Suprapubic skin (tissue), 4 donors: ENCODE data around the gene KLC4. TPM values are rescaled to one million over a fixed set of nuclear protein-coding genes. Genes with fewer than 3 reads are reported as not detected.

Experiments
- DNase-seq, 2 donors: peaks; one replicate each; pipeline ENCODE4 v3.0.0-alpha.2; 2019; ENCODE audit warnings: low spot score in 2 of 2
- H3K27ac ChIP-seq: fragments of 200-600 bp; sonication (generic); one replicate; pipeline ENCODE4 v1.5.1; 2019
- H3K27me3 ChIP-seq: fragments of 200-600 bp; sonication (generic); one replicate; pipeline ENCODE4 v1.5.1; 2019
- H3K36me3 ChIP-seq: fragments of 200-600 bp; sonication (generic); one replicate; pipeline ENCODE4 v1.5.1; 2019
- H3K4me1 ChIP-seq: fragments of 200-600 bp; sonication (generic); one replicate; pipeline ENCODE4 v1.5.1; 2019
- H3K4me3 ChIP-seq: fragments of 200-600 bp; sonication (generic); one replicate; pipeline ENCODE4 v1.5.1; 2019; ENCODE audit warnings: mild to moderate bottlenecking
- H3K9me3 ChIP-seq: fragments of 200-600 bp; sonication (generic); one replicate; pipeline ENCODE4 v1.5.1; 2019
- EP300 ChIP-seq: sonication (generic); formaldehyde crosslinking; IDR thresholded peaks from one replicate; pipeline ENCODE4 v1.6.1; 2017; ENCODE audit warnings: antibody characterized with exemption
- POLR2A ChIP-seq, 2 donors: fragments of 450-650 bp; IDR thresholded peaks; one replicate each; pipeline ENCODE4 v1.6.1; 2017; ENCODE audit warnings: antibody characterized with exemption in 2 of 2, mild to moderate bottlenecking in 2 of 2, moderate library complexity in 2 of 2
- POLR2AphosphoS5 ChIP-seq, 3 donors: sonication (generic); formaldehyde crosslinking; IDR thresholded peaks; one replicate each; pipeline ENCODE4 v1.6.1; 2017; ENCODE audit warnings: antibody characterized with exemption in 3 of 3
- WGBS: methylation state at CpG from one replicate; pipeline ENCODE4 v1.1.5; 2018; 5-methylcytosine and 5-hydroxymethylcytosine counted together
- total RNA-seq, 4 donors: library from RNA; depleted of rRNA; stranded (reverse); fragments of >200 nt; gene quantifications; one replicate each; pipeline ENCODE4 v1.1.0, GENCODE V29; 2016
- TF ChIP-seq, protein P1 (sequence below), 2 donors: fragments of 200-600 bp in 1 of 2; fragments of 450-650 bp in 1 of 2; sonication (generic) in 1 of 2; IDR thresholded peaks; one replicate each; pipeline ENCODE4 v1.5.1; 2016 to 2019; ENCODE audit warnings: antibody characterized with exemption in 2 of 2, mild to moderate bottlenecking in 1 of 2, moderate library complexity in 1 of 2

The KLC4 gene
- total RNA-seq, 4 donors from 2014 or later = 15.0 to 45.9 (median 24.4) TPM

DNA sequence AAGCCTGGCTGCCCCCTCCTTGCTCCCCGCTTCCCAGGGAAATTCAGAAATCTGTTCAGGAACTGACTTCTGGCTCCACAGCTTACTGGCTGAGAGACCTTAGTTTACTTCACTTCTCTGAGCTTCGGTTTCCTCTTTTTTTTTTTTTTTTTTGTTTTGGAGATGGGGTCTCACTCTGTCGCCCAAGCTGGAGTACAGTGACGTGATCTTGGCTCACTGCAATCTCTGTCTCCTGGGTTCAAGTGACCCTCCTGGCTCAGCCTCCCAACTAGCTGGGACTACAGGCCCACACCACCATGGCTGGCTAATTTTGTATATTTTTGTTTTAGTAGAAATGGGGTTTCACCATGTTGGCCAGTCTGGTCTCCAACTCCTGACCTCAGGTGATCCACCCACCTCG, 31.6 kb downstream of the KLC4 start:
- WGBS = 68% methylated on average over 5 of the region's 5 CpGs
- peaks cover 72% of the 10 kb centered on the region for H3K4me1 ChIP-seq

DNA sequence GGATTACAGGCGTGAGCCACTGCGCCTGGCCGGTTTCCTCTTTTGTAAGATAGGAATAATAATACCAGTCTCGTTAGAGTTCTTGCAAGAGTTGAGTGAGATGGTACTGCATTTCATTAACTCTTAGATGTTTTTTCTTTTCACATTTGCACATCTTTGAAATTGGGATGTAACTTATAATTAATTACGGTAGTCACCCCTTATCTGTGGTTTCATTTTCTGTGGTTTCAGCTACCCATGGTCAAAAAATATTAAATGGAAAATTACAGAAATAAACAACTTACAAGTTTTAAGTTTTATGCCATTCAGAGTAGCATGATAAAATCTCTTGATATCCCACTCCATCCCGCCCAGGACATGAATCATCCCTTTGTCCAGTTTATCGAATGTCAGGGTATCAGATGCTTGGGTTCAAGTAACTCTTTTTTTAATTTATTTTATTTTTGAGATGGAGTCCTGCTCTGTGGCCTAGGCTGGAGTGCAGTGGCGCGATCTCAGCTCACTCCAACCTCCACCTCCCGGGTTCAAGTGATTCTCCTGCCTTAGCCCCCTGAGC, 32.1 kb downstream of the KLC4 start:
- H3K4me1 ChIP-seq = peaks cover 77% of the 10 kb centered on the region

More for the DNA sequence above, 31.6 kb downstream of the KLC4 start:
- no peak overlapping the region for H3K4me3 ChIP-seq
- no peaks in the 10 kb centered on the region for H3K36me3 ChIP-seq
- DNase-seq = no peak
- H3K27me3 ChIP-seq = no peaks in the 10 kb centered on the region
- no peaks in the 10 kb centered on the region for H3K9me3 ChIP-seq
- H3K27ac ChIP-seq = peak overlapping the region; percentile 80
- TF ChIP-seq, protein P1, sequence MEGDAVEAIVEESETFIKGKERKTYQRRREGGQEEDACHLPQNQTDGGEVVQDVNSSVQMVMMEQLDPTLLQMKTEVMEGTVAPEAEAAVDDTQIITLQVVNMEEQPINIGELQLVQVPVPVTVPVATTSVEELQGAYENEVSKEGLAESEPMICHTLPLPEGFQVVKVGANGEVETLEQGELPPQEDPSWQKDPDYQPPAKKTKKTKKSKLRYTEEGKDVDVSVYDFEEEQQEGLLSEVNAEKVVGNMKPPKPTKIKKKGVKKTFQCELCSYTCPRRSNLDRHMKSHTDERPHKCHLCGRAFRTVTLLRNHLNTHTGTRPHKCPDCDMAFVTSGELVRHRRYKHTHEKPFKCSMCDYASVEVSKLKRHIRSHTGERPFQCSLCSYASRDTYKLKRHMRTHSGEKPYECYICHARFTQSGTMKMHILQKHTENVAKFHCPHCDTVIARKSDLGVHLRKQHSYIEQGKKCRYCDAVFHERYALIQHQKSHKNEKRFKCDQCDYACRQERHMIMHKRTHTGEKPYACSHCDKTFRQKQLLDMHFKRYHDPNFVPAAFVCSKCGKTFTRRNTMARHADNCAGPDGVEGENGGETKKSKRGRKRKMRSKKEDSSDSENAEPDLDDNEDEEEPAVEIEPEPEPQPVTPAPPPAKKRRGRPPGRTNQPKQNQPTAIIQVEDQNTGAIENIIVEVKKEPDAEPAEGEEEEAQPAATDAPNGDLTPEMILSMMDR (IDR thresholded peaks at IDR 0.05) = no peak
- TF ChIP-seq POLR2A (IDR thresholded peaks at IDR 0.05) (no peak), POLR2AphosphoS5 (IDR thresholded peaks at IDR 0.05) (no peak), EP300 (no peak)

DNA sequence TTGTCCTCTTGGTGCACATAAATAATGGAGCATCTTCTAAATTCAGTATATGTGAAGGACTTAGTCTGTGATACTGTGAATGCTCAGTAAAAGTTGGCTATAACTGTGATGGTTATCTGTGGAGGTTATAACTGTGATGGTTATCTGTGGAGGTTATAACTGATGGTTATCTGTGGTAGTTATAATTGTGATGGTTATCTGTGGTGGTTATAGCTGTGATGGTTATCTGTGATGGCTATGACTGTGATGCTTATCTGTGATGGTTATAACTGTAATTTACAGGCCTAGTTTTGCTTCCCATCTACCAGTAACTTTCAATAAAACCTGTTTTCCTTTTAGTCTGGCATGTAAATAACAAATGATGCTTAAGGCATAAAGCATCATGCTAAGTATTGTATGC, 33.2 kb downstream of the KLC4 start:
- Histone ChIP-seq H3K27ac (no peak overlapping the region), H3K36me3 (no peaks in the 10 kb centered on the region), H3K27me3 (no peaks in the 10 kb centered on the region), H3K4me3 (no peak overlapping the region), H3K9me3 (no peaks in the 10 kb centered on the region), H3K4me1 (peaks cover 80% of the 10 kb centered on the region)
- no peak for DNase-seq
- no peak for TF ChIP-seq EP300
- no peak for TF ChIP-seq POLR2AphosphoS5 (IDR thresholded peaks at IDR 0.05)
- TF ChIP-seq, protein P1 (IDR thresholded peaks at IDR 0.05) = no peak
- no peak for TF ChIP-seq POLR2A (IDR thresholded peaks at IDR 0.05)

More for the DNA sequence above, 32.1 kb downstream of the KLC4 start:
- TF ChIP-seq EP300 = no peak
- TF ChIP-seq, protein P1 (IDR thresholded peaks at IDR 0.05) = no peak
- no peak for TF ChIP-seq POLR2A (IDR thresholded peaks at IDR 0.05)
- no peak for TF ChIP-seq POLR2AphosphoS5 (IDR thresholded peaks at IDR 0.05)
- no peaks in the 10 kb centered on the region for H3K27me3 ChIP-seq
- no peak for DNase-seq
- H3K9me3 ChIP-seq = no peaks in the 10 kb centered on the region
- H3K36me3 ChIP-seq = no peaks in the 10 kb centered on the region
- H3K4me3 ChIP-seq = no peak overlapping the region
- H3K27ac ChIP-seq = peak overlapping the region; percentile 80
- 79% methylated on average over 10 of the region's 10 CpGs for whole genome bisulfite sequencing

DNA sequence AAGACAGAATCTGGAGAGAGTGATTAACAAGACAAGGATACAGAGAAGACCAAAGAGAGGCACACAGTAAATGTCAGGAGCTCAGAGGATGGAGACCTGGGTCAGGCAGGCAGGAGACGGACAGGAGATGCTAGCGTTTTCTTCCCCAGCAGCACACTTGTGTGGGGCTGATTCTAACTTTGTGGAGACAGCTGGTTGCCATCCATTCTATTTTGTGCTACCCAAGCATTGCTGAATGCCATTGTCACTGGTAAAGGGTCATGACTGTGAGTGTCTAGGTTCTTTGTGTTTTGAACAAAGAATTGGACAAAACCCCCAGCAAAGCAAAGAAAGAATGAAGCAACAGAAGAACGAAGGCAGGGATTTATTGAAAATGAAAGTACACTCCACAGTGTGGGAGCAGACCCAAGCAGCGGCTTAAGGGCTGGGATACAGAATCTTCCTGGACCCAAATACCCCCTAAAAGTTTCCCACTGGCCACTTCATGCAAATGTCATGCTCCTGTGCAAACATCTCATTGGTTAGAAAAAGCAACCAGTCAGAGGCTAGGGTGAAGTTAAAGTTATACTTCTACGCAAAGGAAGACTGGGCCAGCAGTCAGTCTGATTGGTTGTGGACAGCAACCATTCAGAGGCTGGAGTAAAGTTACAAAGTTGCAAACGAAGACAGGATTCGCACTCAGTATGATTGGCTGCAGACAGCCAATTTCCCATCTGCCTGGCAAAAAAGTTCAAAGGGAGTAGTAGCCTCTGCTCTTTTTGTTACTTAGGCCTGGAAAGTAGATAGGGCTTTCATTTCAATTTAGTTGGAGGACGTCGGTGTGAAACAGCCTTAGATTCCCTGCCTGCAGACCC, 34.2 kb downstream of the KLC4 start:
- no peak for DNase-seq
- whole genome bisulfite sequencing = 35% methylated on average over 9 of the region's 9 CpGs
- TF ChIP-seq POLR2A (IDR thresholded peaks at IDR 0.05) (no peak), POLR2AphosphoS5 (IDR thresholded peaks at IDR 0.05) (peak in 1 of 3 donors; percentile 10)

DNA sequence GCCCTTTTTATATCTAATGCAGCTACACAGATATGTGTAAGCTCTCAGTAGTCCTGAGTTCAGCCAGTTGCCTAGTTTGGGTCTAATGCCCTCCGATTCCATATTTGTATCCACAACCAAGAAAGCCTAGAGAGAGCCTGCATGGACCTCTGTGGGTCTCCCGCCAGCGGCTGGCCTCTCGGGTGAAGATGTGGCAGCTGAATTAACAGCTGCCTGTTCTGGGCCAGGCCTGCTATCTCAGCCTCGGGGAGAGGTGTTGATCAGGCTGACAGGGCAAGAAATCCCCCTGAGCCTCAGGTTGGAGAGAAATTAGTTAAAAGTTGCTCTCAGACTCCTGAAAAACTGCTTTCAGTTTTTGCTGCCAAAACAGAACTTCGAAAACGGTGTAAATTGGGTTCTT, 36.5 kb downstream of the KLC4 start:
- no peak overlapping the region for H3K4me3 ChIP-seq
- peak overlapping the region; percentile 78 for H3K27ac ChIP-seq
- no peaks in the 10 kb centered on the region for H3K27me3 ChIP-seq
- whole genome bisulfite sequencing = 39% methylated on average over 7 of the region's 7 CpGs
- H3K4me1 ChIP-seq = peaks cover 48% of the 10 kb centered on the region
- TF ChIP-seq POLR2A (IDR thresholded peaks at IDR 0.05) = no peak
- TF ChIP-seq, protein P1 (IDR thresholded peaks at IDR 0.05) = no peak
- TF ChIP-seq POLR2AphosphoS5 (IDR thresholded peaks at IDR 0.05) = no peak
- H3K36me3 ChIP-seq = no peaks in the 10 kb centered on the region
- no peaks in the 10 kb centered on the region for H3K9me3 ChIP-seq
- DNase-seq = no peak

More for the DNA sequence above, 34.2 kb downstream of the KLC4 start:
- H3K4me3 ChIP-seq = peak overlapping the region; percentile 45
- H3K27ac ChIP-seq = peak overlapping the region; percentile 62
- H3K27me3 ChIP-seq = no peaks in the 10 kb centered on the region
- peaks cover 70% of the 10 kb centered on the region for H3K4me1 ChIP-seq
- no peaks in the 10 kb centered on the region for H3K36me3 ChIP-seq
- no peaks in the 10 kb centered on the region for H3K9me3 ChIP-seq
